Measurements from ENCODE around the gene RNF13. TPM values are rescaled to one million over a fixed set of nuclear protein-coding genes. Genes with fewer than 3 reads are reported as not detected.
"Not testable (repeated sequence)": the region's sequence is repeated elsewhere in the genome, so short reads cannot be mapped to it uniquely, and the experiment has no call there.

The RNF13 gene
- total RNA-seq, 2 experiments from 2014 or later = 28.8 to 41.2 TPM

GRCh38 chr3:149936812-149937230 lies 123.8 kb downstream of the RNF13 start:
- H3K27me3 Mint-ChIP-seq = no peaks in the 10 kb centered on the region
- H3K4me1 Mint-ChIP-seq = peaks cover 18% of the 10 kb centered on the region
- peaks cover 27% of the 10 kb centered on the region for H3K36me3 Mint-ChIP-seq (ENCODE audit: low read depth)
- H3K27ac Mint-ChIP-seq = no peak overlapping the region
- DNase-seq (peak; percentile 59), ATAC-seq (peak; percentile 55)
- H3K9me3 Mint-ChIP-seq (ENCODE audit: low read depth) = peaks cover 5% of the 10 kb centered on the region
- ChIA-PET CTCF (interaction anchor here (0.5 to 3.2 kb wide), 15 partner anchors 9 to 681 kb away, joined by 3 to 9 read pairs (median 3); no protein-coding TSS in a partner anchor), POLR2A (no interaction called here)
- intact Hi-C loops (cut with DNase I, micrococcal nuclease) = loop anchor here (1.0 to 2.0 kb wide), 3 partner anchors 34 to 284 kb away; partner anchors contain the start of gene PFN2 (in 1 of the 2)
- no peak overlapping the region for H3K4me3 Mint-ChIP-seq

- ATAC-seq; intact Hi-C loops (cut with DNase I, micrococcal nuclease); DNase-seq; H3K27ac Mint-ChIP-seq; POLR2A ChIA-PET; H3K27me3 Mint-ChIP-seq; H3K9me3 Mint-ChIP-seq (ENCODE audit: low read depth); H3K4me3 Mint-ChIP-seq: not testable (repeated sequence)
- Mint-ChIP-seq H3K4me1 (peaks cover 18% of the 10 kb centered on the region), H3K36me3 (ENCODE audit: low read depth) (peaks cover 29% of the 10 kb centered on the region)
- CTCF ChIA-PET = interaction anchor here (3.2 kb wide), 1 partner anchor 12 kb away, joined by 9 read pairs; no protein-coding TSS in a partner anchor
These were observed 125.5 kb downstream of the RNF13 start for GRCh38 chr3:149938392-149939055.

- intact Hi-C loops (cut with DNase I, micrococcal nuclease) = no loop called here
- Mint-ChIP-seq H3K36me3 (ENCODE audit: low read depth) (peaks cover 35% of the 10 kb centered on the region), H3K27me3 (no peaks in the 10 kb centered on the region), H3K9me3 (ENCODE audit: low read depth) (peaks cover 3% of the 10 kb centered on the region), H3K4me1 (peaks cover 12% of the 10 kb centered on the region), H3K4me3 (no peak overlapping the region), H3K27ac (no peak overlapping the region)
- DNase-seq (no peak), ATAC-seq (no peak)
- ChIA-PET CTCF (no interaction called here), POLR2A (no interaction called here)
These were observed 128.2 kb downstream of the RNF13 start for GRCh38 chr3:149941186-149941585.

- ChIA-PET CTCF (no interaction called here), POLR2A (no interaction called here)
- ATAC-seq (no peak), DNase-seq (no peak)
- Mint-ChIP-seq H3K4me1 (peaks cover 12% of the 10 kb centered on the region), H3K36me3 (ENCODE audit: low read depth) (peaks cover 36% of the 10 kb centered on the region), H3K27me3 (no peaks in the 10 kb centered on the region), H3K27ac (no peak overlapping the region), H3K9me3 (ENCODE audit: low read depth) (peaks cover 3% of the 10 kb centered on the region), H3K4me3 (no peak overlapping the region)
- intact Hi-C loops (cut with DNase I, micrococcal nuclease) = no loop called here
These were observed 128.9 kb downstream of the RNF13 start for GRCh38 chr3:149941946-149942345.

- CTCF ChIA-PET = no interaction called here
- intact Hi-C loops (cut with DNase I, micrococcal nuclease) = no loop called here
- no peak overlapping the region for H3K4me3 Mint-ChIP-seq
- peaks cover 36% of the 10 kb centered on the region for H3K36me3 Mint-ChIP-seq (ENCODE audit: low read depth)
- H3K27ac Mint-ChIP-seq = no peak overlapping the region
- ATAC-seq = no peak
- POLR2A ChIA-PET = no interaction called here
- H3K9me3 Mint-ChIP-seq (ENCODE audit: low read depth) = peaks cover 3% of the 10 kb centered on the region
- no peak for DNase-seq
- no peaks in the 10 kb centered on the region for H3K27me3 Mint-ChIP-seq
- peaks cover 12% of the 10 kb centered on the region for H3K4me1 Mint-ChIP-seq
These were observed 129.4 kb downstream of the RNF13 start for GRCh38 chr3:149942409-149942808.

GRCh38 chr3:149943966-149944365 lies 131.0 kb downstream of the RNF13 start:
- peaks cover 39% of the 10 kb centered on the region for H3K36me3 Mint-ChIP-seq (ENCODE audit: low read depth)
- H3K27ac Mint-ChIP-seq; DNase-seq; H3K27me3 Mint-ChIP-seq; H3K9me3 Mint-ChIP-seq (ENCODE audit: low read depth); ATAC-seq; POLR2A ChIA-PET; intact Hi-C loops (cut with DNase I, micrococcal nuclease); H3K4me3 Mint-ChIP-seq: not testable (repeated sequence)
- H3K4me1 Mint-ChIP-seq = peaks cover 11% of the 10 kb centered on the region
- CTCF ChIA-PET = interaction anchor here (2.2 kb wide), 1 partner anchor 23 kb away, joined by 8 read pairs; no protein-coding TSS in a partner anchor

- H3K4me1 Mint-ChIP-seq = peaks cover 10% of the 10 kb centered on the region
- ATAC-seq (no peak), DNase-seq (no peak)
- ChIA-PET CTCF (interaction anchor here (0.6 to 2.0 kb wide), 2 partner anchors 10 to 14 kb away, joined by 3 to 5 read pairs; no protein-coding TSS in a partner anchor), POLR2A (no interaction called here)
- intact Hi-C loops (cut with DNase I, micrococcal nuclease) = no loop called here
- no peaks in the 10 kb centered on the region for H3K27me3 Mint-ChIP-seq
- no peak overlapping the region for H3K27ac Mint-ChIP-seq
- H3K36me3 Mint-ChIP-seq (ENCODE audit: low read depth) = peaks cover 37% of the 10 kb centered on the region
- H3K4me3 Mint-ChIP-seq = no peak overlapping the region
- peaks cover 3% of the 10 kb centered on the region for H3K9me3 Mint-ChIP-seq (ENCODE audit: low read depth)
These were observed 134.2 kb downstream of the RNF13 start for GRCh38 chr3:149947231-149947630.

GRCh38 chr3:149949181-149949580 lies 136.2 kb downstream of the RNF13 start:
- Mint-ChIP-seq H3K27me3 (no peaks in the 10 kb centered on the region), H3K27ac (no peak overlapping the region), H3K4me1 (peaks cover 19% of the 10 kb centered on the region), H3K9me3 (ENCODE audit: low read depth) (peaks cover 3% of the 10 kb centered on the region), H3K36me3 (ENCODE audit: low read depth) (peaks cover 28% of the 10 kb centered on the region), H3K4me3 (no peak overlapping the region)
- DNase-seq (no peak), ATAC-seq (no peak)
- intact Hi-C loops (cut with DNase I, micrococcal nuclease) = no loop called here
- CTCF ChIA-PET = interaction anchor here (0.6 to 3.2 kb wide), 3 partner anchors 12 to 218 kb away, joined by 3 to 9 read pairs (median 8); no protein-coding TSS in a partner anchor
- POLR2A ChIA-PET = no interaction called here

- no peak for DNase-seq
- Mint-ChIP-seq H3K9me3 (ENCODE audit: low read depth) (no peaks in the 10 kb centered on the region), H3K4me1 (peaks cover 27% of the 10 kb centered on the region)
These were observed 141.8 kb downstream of the RNF13 start for GRCh38 chr3:149954812-149955211.

GRCh38 chr3:149955449-149955848 lies 142.4 kb downstream of the RNF13 start:
- Mint-ChIP-seq H3K27ac (no peak overlapping the region), H3K4me3 (no peak overlapping the region), H3K27me3 (no peaks in the 10 kb centered on the region), H3K9me3 (ENCODE audit: low read depth) (no peaks in the 10 kb centered on the region), H3K4me1 (peaks cover 26% of the 10 kb centered on the region), H3K36me3 (ENCODE audit: low read depth) (peaks cover 8% of the 10 kb centered on the region)
- DNase-seq (no peak), ATAC-seq (no peak)
- ChIA-PET CTCF (interaction anchor here (0.7 to 2.5 kb wide), 5 partner anchors 11 to 229 kb away, joined by 3 to 10 read pairs (median 4); no protein-coding TSS in a partner anchor), POLR2A (no interaction called here)
- intact Hi-C loops (cut with DNase I, micrococcal nuclease) = no loop called here

More at GRCh38 chr3:149954812-149955211, 141.8 kb downstream of the RNF13 start:
- Mint-ChIP-seq H3K27me3 (no peaks in the 10 kb centered on the region), H3K27ac (no peak overlapping the region), H3K36me3 (ENCODE audit: low read depth) (peaks cover 12% of the 10 kb centered on the region), H3K4me3 (no peak overlapping the region)
- intact Hi-C loops (cut with DNase I, micrococcal nuclease) = no loop called here
- ChIA-PET POLR2A (no interaction called here), CTCF (interaction anchor here (0.8 to 2.5 kb wide), 4 partner anchors 12 to 229 kb away, joined by 3 to 10 read pairs (median 6); no protein-coding TSS in a partner anchor)
- ATAC-seq = no peak

GRCh38 chr3:149957361-149958125 lies 144.5 kb downstream of the RNF13 start:
- H3K9me3 Mint-ChIP-seq (ENCODE audit: low read depth) = no peaks in the 10 kb centered on the region
- H3K4me1 Mint-ChIP-seq = peaks cover 23% of the 10 kb centered on the region
- peaks cover 9% of the 10 kb centered on the region for H3K36me3 Mint-ChIP-seq (ENCODE audit: low read depth)
- no peak overlapping the region for H3K4me3 Mint-ChIP-seq
- no peaks in the 10 kb centered on the region for H3K27me3 Mint-ChIP-seq
- intact Hi-C loops (cut with DNase I, micrococcal nuclease) = no loop called here
- CTCF ChIA-PET = interaction anchor here (0.6 to 2.9 kb wide), 5 partner anchors 10 to 263 kb away, joined by 3 to 21 read pairs (median 7); no protein-coding TSS in a partner anchor
- no peak overlapping the region for H3K27ac Mint-ChIP-seq
- no peak for ATAC-seq
- DNase-seq = no peak
- POLR2A ChIA-PET = no interaction called here

All from activated CD4-positive, alpha-beta T cell treated with anti-CD3 and anti-CD28 coated beads for 36 hours (primary cell).